Measurements from ENCODE around the gene RBM22.
A peak's percentile ranks its signal among the peaks of the same experiment; 100 is the strongest.
"Not testable (repeated sequence)": the region's sequence is repeated elsewhere in the genome, so short reads cannot be mapped to it uniquely, and the experiment has no call there.

The RBM22 gene

DNA sequence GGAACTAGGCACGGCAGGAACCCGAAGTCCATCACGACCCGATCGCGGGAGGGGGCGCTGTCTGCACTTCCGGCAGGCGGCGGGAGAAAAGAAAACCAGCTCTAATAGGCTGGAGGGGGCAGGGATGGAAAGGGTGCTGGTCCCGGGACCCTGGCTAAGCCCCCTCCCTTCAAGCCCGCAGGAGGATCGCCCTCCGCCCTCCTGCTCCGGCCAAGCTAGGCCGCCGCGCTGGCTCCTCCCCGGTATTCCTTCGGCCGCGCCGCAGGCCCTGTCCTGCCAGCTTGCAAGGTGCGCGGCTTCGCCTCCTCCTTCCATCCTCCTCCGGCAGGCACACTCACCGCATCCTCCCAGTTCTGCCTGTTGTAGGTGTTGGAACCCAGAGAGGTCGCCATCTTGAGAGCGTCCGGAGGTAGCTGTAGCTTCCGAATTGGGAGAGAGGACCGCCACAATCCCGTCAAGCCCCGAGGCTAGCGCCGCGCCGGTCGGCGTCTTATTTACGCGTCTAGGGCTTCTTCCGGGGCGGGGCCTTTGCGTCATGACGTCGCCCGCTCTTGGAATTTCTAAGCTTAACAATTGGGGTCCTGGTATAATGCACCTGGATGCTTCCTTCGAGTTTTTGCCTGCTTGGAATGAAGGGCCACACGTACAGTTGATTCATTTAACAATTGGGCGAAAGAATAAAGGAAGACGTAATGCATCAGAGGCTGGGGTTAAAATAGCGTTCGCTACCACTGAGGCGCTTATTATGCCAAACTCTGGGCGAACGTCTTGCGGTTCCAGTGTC lies at the start of gene RBM22:
RBM22 (minus strand) TSS at position 469 of the 784 bp plus-strand sequence; CDS start at position 392, 77 bp downstream.
- peak; percentile 94 for DNase-seq

DNA sequence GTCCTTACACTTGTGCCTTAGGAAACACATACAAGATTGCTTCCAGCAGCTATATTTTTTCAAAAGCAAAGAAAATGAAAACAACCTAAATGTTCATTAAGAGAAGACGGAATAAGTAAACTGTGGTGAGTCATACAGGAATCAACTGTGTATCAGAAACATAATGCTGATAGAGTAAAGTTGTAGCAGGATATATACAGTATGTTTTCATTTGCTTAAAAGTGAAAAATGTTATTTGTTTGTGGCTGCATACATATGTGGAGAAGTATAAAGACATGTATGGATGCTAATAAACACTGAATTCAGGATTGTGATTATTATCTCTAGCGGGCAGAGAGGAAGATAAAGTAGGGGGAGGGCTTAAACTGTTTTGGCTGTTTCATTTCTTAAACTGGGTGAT lies 49.6 kb upstream of the RBM22 start:
- DNase-seq = no peak

DNA sequence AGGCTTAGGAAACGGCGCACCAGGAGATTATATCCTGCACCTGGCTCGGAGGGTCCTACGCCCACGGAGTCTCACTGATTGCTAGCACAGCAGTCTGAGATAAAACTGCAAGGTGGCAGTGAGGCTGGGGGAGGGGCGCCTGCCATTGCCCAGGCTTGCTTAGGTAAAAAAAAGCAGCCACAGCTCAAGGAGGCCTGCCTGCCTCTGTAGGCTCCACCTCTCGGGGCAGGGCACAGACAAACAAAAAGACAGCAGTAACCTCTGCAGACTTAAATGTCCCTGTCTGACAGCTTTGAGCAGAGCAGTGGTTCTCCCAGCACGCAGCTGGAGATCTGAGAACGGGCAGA lies 42.3 kb upstream of the RBM22 start:
- DNase-seq = not testable (repeated sequence)

DNA sequence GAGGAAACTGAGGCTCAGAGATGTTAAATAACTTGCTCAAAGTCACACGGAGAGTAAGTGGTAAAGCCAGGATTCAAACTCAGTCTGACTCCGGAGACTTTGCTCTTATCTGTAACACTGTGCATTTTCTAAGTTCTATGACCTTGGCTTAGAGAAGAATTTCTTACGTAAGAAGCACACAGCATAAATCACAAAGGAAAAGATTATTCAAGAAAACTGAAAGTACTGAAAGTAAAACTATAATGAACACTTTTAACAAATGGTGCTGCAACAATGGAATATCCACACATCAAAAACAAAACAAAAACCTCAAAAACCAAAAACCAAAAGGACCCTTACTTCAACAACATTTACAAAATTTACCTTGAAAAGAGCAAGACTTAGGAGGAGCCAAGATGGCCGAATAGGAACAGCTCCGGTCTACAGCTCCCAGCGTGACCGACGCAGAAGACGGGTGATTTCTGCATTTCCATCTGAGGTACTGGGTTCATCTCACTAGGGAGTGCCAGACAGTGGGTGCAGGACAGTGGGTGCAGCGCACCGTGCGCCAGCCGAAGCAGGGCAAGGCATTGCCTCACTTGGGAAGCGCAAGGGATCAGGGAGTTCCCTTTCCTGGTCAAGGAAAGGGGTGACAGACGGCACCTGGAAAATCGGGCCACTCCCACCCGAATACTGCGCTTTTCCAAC lies 41.7 kb upstream of the RBM22 start:
- DNase-seq = not testable (repeated sequence)

DNA sequence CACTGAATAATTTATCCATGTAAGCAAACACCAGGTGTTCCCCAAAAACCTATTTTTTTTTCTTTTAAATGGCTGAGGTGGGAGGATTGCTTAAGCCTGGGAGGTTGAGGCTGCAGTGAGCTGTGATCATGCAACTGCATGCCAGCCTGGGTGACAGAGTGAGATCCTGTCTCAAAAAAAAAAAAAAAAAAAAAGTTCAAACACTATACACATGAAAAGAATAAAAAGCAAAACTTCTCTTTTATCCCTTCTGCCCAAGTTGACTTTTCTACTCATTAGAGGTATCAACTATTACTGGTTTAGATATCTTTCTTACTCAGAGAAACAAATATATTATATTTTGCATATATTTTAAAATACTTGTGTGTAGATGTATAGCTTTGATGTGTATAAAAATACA lies 40.1 kb upstream of the RBM22 start:
- DNase-seq = no peak

DNA sequence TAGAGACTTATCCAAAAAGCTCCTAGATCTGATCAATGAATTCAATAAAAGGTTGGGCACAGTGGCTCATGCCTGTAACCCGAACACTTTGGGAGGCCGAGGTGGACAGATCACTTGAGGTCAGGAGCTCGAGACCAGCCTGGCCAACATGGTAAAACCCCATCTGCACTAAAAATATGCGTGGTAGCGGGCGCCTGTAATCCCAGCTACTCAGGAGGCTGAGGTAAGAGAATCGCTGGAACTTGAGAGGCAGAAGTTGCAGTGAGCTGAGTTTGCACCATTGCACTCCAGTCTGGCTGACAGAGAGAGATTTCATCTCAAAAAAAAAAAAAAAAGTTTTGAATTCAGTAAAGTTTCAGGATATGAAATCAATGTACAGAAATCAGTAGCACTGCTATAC lies 38.0 kb upstream of the RBM22 start:
- DNase-seq = peak; percentile 15

- DNase-seq = peak; percentile 55
Measured at GRCh38 chr5:150734579-150735384, 33.9 kb upstream of the RBM22 start.

- DNase-seq = no peak
Measured at GRCh38 chr5:150731669-150732242, 30.9 kb upstream of the RBM22 start.

DNA sequence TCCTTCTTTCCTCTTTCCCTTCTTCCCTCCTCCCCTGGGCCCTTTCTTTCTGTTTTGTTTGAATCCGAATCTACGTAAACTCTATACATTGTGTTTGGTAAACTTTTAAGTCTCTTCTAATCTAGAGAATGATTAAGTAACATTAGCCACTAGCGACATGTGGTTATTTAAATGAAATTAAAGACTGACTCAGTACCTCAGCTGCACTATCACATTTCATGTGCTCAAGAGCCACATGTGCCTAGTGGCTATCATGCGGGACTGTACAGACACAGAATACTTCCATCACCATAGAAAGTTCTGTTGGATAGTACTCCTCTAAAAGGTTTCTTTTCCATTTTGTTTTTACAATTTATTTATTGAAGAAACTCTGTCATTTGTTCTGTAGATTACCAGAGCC lies 29.0 kb upstream of the RBM22 start:
- no peak for DNase-seq

GRCh38 chr5:150723845-150724244 lies 23.0 kb upstream of the RBM22 start:
- DNase-seq = no peak

DNA sequence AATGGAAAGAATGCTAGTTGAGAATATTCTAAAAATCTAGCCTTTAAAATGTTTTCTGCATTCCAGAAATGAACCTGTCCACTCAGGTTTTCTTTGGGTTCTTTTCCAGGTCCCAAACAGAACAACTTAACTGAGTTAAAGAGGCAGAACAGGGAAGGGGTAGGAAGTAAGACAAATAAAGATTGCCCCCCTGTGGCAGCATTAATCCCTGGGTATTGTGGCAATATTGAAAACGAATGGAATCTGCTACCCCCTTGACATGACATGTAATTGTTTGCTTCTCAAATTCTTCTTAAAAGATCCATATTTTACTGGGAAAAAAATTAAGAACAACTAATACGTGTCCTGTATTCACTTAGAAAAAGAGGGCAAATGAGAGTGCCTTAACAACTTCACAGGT lies 9.3 kb upstream of the RBM22 start:
- no peak for DNase-seq

DNA sequence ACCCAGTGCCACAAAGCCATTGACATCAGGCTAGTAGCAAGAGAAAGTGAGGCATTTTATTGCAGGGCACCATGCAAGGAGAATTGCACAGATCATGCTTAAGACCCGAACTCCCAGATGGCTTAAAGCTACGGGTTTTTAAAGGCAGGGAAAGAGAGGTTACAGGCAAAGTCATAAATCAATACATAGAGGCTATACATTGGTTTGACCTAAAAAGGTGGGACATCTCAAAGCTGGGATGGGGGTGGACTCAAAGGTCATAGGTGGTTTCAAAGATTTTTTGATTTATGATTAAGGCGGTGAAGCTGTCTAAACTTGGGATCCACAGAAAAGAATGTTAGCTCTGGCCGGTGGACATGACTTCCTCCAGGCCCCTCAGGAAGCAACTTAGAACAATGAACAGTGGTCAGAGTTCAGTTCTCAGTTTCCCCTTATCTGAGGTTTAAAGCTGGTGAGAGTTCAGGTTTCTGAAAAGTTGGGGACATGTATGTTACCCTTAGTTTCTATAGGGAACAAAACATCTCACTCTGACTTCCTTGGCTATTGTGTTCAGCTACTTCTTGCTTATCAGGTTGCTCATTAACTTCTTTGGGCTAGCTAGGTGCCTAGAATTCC lies 6.0 kb upstream of the RBM22 start:
- DNase-seq = no peak

GRCh38 chr5:150703762-150704161 lies 2.9 kb upstream of the RBM22 start:
- no peak for DNase-seq

GRCh38 chr5:150700246-150700593 lies 642 bp downstream of the RBM22 start:
- no peak for DNase-seq

GRCh38 chr5:150694612-150695011 lies 6.2 kb downstream of the RBM22 start:
- DNase-seq = no peak

- DNase-seq = no peak
Measured at GRCh38 chr5:150692276-150692675, 8.6 kb downstream of the RBM22 start.

- DNase-seq = no peak
Measured at GRCh38 chr5:150690760-150691159, 10.1 kb downstream of the RBM22 start.

DNA sequence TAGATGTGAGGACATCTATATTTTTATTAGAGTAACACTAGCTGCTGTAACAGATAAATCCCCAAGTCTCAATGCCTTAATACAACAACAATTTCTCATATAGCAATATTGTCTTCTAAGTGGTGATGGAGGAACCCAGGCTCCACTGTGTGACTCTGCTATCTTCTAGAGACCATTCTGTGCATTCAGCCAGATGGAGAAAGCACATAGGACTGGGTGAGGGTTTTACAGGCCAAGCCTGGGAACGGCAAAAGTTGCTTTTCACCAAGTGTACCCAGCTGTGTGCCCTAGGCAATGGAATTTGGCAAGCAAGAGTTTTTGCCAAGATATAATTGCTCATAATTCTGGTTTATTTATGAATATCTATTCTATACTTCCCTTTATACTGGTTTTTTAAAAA lies 11.7 kb downstream of the RBM22 start:
- no peak for DNase-seq

- DNase-seq = no peak
Measured at GRCh38 chr5:150676578-150676977, 24.3 kb downstream of the RBM22 start.

DNA sequence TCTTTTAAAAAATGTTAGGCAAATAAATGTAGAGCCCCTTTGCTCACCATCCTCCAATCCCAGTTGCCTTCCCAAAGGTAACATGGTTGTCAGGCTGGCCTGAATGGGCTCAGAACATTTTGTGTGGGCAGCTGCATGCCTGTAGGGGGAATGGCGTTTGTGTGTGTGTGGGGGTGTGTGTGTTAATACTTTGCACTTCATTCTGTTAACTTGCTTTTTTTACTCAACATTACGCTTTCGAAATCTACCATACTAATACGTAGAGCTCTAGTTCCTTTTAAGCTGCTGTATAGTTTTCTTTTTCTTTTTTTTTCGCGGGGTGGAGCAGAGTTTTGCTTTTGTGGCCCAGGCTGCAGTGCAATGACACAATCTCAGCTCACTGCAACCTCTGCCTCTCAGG lies 25.8 kb downstream of the RBM22 start:
- no peak for DNase-seq

DNA sequence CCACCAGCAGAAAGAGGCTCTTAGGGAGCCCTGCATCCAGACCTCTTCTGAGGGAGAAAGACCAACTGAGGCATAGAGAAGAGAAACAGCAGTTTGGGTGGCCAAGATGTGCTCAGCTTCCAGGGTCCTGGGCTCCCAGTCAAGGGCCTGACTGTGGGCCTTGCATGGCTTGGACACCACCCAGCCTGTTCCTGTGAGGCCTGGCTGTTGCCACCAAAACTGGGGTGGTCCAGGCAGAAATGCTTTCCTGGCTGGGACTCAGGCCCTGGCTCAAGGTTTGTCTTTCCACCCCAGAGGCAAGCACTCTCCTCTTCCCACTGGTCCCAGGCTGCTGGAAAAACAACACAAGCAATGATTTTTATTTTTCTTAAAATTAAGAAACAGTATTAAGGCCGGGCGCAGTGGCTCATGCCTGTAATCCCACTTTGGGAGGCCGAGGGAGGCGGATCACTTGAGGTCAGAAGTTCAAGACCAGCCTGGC lies 26.5 kb downstream of the RBM22 start:
- DNase-seq = no peak

GRCh38 chr5:150672884-150673275 lies 28.0 kb downstream of the RBM22 start:
- DNase-seq = no peak
